KOPT-K1 (cell line): ENCODE data around the gene MYO3B.
"Not testable (repeated sequence)": the region's sequence is repeated elsewhere in the genome, so short reads cannot be mapped to it uniquely, and the experiment has no call there.

Experiments used
- H3K27ac ChIP-seq: fragments of 200-600 bp; sonication (generic); 2 replicates; pipeline ENCODE4 v1.5.1; 2016; ENCODE audit warnings: antibody characterized with exemption, mild to moderate bottlenecking, low read depth, low read length; ENCODE audit not compliant: poor library complexity, severe bottlenecking
- H3K36me3 ChIP-seq: fragments of 200-600 bp; sonication (generic); 2 replicates; pipeline ENCODE4 v1.5.1; 2017; ENCODE audit warnings: antibody characterized with exemption, mild to moderate bottlenecking, low read length, moderate library complexity; ENCODE audit not compliant: insufficient read depth
- H3K9me3 ChIP-seq: fragments of 200-600 bp; sonication (generic); 2 replicates; pipeline ENCODE4 v1.5.1; 2017; ENCODE audit warnings: antibody characterized with exemption, low read length, mild to moderate bottlenecking; ENCODE audit not compliant: insufficient read depth, poor library complexity, severe bottlenecking

Gene MYO3B

GRCh38 chr2:170405326-170405725 is 227.4 kb downstream of the MYO3B start:
- Histone ChIP-seq H3K9me3 (no peaks in the 10 kb centered on the region), H3K27ac (no peak overlapping the region), H3K36me3 (no peaks in the 10 kb centered on the region)

GRCh38 chr2:170408461-170409163 is 230.7 kb downstream of the MYO3B start:
- H3K36me3 ChIP-seq = no peaks in the 10 kb centered on the region
- no peak overlapping the region for H3K27ac ChIP-seq
- no peaks in the 10 kb centered on the region for H3K9me3 ChIP-seq

DNA sequence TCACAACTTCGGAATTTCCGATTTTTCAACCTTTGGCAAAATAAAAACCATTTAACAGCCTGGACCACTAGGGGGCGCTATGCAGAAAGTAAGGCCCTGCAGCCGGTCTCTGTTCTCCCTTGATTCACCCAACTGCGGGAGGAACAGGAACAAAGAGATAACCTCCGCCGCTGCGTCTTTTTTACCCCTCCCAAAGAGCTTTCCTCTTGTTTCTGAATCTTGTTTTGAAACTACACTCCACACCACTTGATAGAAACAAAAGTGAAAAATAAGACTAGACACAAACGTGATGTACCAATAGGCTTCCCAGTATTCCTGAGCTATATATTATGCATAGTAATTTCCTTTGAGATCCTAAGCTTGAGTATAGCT is 231.2 kb downstream of the MYO3B start:
- H3K36me3 ChIP-seq = no peaks in the 10 kb centered on the region
- H3K9me3 ChIP-seq = no peaks in the 10 kb centered on the region
- H3K27ac ChIP-seq = no peak overlapping the region

- Histone ChIP-seq H3K27ac (no peak overlapping the region), H3K36me3 (no peaks in the 10 kb centered on the region), H3K9me3 (no peaks in the 10 kb centered on the region)
Observed at GRCh38 chr2:170411660-170412059, 233.7 kb downstream of the MYO3B start.

- no peaks in the 10 kb centered on the region for H3K9me3 ChIP-seq
- H3K36me3 ChIP-seq = no peaks in the 10 kb centered on the region
- no peak overlapping the region for H3K27ac ChIP-seq
Observed at GRCh38 chr2:170420961-170421687, 243.2 kb downstream of the MYO3B start.

- no peaks in the 10 kb centered on the region for H3K9me3 ChIP-seq
- no peak overlapping the region for H3K27ac ChIP-seq
- H3K36me3 ChIP-seq = no peaks in the 10 kb centered on the region
Observed at GRCh38 chr2:170423919-170424318, 246.0 kb downstream of the MYO3B start.

DNA sequence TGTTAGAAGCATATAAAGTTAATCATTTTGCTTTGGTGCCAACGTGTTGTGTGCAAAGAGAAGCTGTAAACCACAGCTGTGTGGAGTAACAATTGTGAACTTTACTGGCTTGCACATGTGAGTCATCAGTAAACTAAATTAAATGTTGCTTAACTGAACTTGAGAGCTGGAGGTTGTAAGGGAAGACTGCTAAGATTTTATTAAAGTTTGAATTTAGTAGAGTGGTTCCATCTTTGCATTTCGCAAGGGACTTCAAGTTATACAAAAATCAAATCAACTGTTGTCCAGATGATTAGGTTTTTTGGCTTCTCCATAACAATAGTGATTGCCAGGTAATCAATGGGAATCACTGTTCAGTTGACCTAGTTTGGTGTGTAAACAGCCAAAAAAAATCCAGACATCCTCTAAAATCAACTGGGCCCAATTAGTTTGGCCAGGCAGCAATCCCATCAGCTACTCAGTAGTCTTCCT is 247.4 kb downstream of the MYO3B start:
- Histone ChIP-seq H3K27ac (no peak overlapping the region), H3K36me3 (no peaks in the 10 kb centered on the region), H3K9me3 (no peaks in the 10 kb centered on the region)

DNA sequence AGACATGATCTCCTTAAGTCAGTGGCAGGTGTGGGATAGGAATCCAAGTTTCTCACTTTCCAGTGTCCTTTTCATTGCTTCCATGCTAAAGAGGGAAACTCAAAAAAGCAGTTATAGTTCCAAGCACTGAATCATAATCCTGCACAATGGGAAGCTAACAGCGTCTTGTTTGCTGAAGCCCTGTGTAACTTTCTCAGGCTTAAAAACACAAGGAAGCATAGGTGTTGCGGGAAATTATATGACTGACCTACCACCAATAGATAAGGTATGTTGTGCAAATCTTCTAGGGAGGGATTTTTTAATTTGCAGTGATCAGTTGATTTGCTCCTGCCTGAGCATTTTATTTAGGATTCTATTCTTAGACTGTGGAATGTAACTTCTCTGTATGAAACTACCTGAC is 250.9 kb downstream of the MYO3B start:
- no peaks in the 10 kb centered on the region for H3K36me3 ChIP-seq
- H3K9me3 ChIP-seq = no peaks in the 10 kb centered on the region
- no peak overlapping the region for H3K27ac ChIP-seq

DNA sequence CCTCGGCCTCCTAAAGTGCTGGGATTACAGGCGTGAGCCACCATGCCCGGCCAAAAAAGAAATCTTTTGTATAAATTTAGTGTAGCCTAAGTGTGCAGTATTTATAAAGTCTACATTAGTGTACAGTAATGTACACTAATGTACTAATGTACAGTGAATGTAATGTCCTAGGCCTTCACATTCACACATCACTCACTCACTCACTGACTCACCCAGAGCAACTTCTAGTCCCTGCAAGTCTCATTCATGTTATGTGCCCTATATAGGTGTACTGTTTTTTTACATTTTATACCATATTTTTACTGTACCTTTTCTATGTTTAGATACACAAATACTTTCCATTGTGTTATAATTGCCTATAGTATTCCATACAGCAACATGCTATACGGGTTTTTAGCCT is 254.9 kb downstream of the MYO3B start:
- Histone ChIP-seq H3K27ac (no peak overlapping the region), H3K36me3 (no peaks in the 10 kb centered on the region), H3K9me3 (no peaks in the 10 kb centered on the region)

- Histone ChIP-seq H3K36me3 (no peaks in the 10 kb centered on the region), H3K27ac (no peak overlapping the region), H3K9me3 (no peaks in the 10 kb centered on the region)
Observed at GRCh38 chr2:170433448-170433847, 255.5 kb downstream of the MYO3B start.

DNA sequence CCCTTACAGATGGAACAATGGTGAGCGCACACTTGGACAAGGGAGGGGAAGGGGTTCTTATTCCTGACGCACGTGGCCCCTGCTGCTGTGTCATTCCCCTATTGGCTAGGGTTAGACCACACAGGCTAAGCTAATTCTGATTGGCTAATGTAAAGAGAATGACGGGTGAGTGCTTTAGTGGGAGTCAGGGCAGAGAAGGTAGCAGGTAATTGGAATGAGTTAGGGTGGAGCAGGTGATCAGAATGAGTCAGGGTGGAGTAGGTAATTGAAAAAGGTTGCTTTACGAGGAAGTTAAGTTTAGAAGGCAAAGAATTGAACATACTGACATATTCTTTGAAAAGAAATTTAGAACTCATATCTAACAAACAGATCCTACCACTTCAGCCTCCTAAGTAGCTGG is 256.4 kb downstream of the MYO3B start:
- H3K9me3 ChIP-seq, H3K27ac ChIP-seq, H3K36me3 ChIP-seq: not testable (repeated sequence)

DNA sequence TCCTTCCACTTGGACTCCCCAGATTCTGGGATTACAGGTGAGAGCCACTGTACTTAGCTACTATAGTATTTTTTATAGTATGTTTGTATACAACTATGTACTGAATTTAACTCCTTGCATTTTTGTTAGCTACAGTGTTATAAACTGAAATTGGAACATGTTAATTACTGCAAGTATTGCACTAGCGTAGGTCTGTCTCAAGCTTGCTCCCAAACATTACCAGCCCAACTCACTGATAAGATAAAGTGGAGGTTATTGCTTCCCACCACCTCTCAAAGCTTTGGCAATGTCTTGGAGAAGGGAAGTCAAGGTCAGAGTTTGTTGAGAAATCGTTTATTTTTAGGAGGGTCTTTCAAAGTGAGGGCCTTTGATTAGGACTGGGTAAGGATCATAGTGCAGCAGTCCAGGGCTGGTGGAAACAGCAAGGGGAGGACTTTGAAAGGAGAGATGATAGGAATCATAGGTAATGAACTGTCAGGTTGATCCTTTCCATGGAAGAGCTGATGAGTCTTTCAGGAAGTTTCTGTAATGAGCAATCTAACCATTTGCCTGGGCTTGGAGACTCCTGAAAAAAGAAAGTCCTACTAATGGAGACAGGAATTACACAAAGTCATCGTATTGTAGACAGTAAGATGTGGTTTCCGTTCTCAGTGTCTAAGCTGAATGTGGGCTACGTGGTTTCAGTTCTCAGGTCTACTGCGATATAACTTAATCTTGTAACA is 257.1 kb downstream of the MYO3B start:
- Histone ChIP-seq H3K27ac (no peak overlapping the region), H3K9me3 (no peaks in the 10 kb centered on the region), H3K36me3 (no peaks in the 10 kb centered on the region)

GRCh38 chr2:170436077-170436943 is 258.4 kb downstream of the MYO3B start:
- H3K27ac ChIP-seq = no peak overlapping the region
- no peaks in the 10 kb centered on the region for H3K9me3 ChIP-seq
- H3K36me3 ChIP-seq = no peaks in the 10 kb centered on the region

- peaks cover 15% of the 10 kb centered on the region for H3K9me3 ChIP-seq
- no peaks in the 10 kb centered on the region for H3K36me3 ChIP-seq
- H3K27ac ChIP-seq = no peak overlapping the region
Observed at GRCh38 chr2:170446078-170446477, 268.1 kb downstream of the MYO3B start.

DNA sequence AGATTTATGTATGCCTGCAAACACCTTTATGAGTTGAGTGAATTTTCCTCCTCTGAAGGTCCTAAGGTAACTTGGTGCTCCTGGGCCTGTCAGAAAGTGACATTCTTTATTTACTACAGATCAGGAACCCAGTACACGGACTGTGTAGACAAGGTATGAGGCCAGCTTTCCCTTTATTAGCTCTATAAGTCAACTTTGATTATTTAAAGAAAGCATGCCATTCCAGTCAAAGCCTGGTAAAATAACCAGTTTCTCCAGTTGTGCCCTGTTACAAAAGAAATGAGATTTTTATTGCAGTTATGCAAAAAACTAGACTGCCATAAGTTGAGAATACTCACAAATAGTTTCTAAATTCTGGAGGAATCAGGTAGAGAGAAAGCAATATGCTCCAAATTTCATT is 271.1 kb downstream of the MYO3B start:
- Histone ChIP-seq H3K27ac (no peak overlapping the region), H3K36me3 (no peaks in the 10 kb centered on the region), H3K9me3 (peaks cover 21% of the 10 kb centered on the region)
